Measurements from ENCODE around the gene HLTF. TPM values are rescaled to one million over a fixed set of nuclear protein-coding genes. Genes with fewer than 3 reads are reported as not detected.

The HLTF gene
- total and polyA plus RNA-seq, 2 donors (not counting 1 experiment from before 2014, with no cell fraction given) = 3.3 to 22.9 TPM

GRCh38 chr3:149015393-149015792, 70.9 kb downstream of the HLTF start:
- peaks cover 6 to 37% of the 10 kb centered on the region in 2 experiments for H3K36me3 ChIP-seq (replicated peaks in 1 of 2; ENCODE audit: control extremely low read depth in 1 of 2, control insufficient read depth in 1 of 2, extremely low read depth in 1 of 2, insufficient read depth in 2 of 2, low read length in 1 of 2)
- CTCF ChIA-PET = no interaction called here
- ATAC-seq (ENCODE audit: low read depth) = no peak
- H3K27me3 ChIP-seq (replicated peaks in 1 of 4; ENCODE audit: control extremely low read depth in 1 of 4, control insufficient read depth in 3 of 4, insufficient read depth in 4 of 4, low read length in 3 of 4) = no peaks in the 10 kb centered on the region
- no peak overlapping the region for H3K4me2 ChIP-seq (replicated peaks; ENCODE audit: low read depth, low read length, poor library complexity, severe bottlenecking)
- DNase-seq = no peak
- POLR2A ChIA-PET = no interaction called here
- Mint-ChIP-seq H3K4me1 (no peaks in the 10 kb centered on the region), H3K27ac (no peak overlapping the region), H3K9me3 (ENCODE audit: insufficient read depth) (no peaks in the 10 kb centered on the region), H3K27me3 (no peaks in the 10 kb centered on the region), H3K4me3 (no peak overlapping the region)
- WGBS (ENCODE audit: insufficient coverage) = 87% methylated on average over 3 of the region's 3 CpGs
- no peaks in the 10 kb centered on the region for H3K79me2 ChIP-seq (ENCODE audit: control insufficient read depth, insufficient read depth, low read length)
- no peaks in the 10 kb centered on the region for H3K4me1 ChIP-seq (ENCODE audit: control insufficient read depth in 2 of 2, insufficient read depth in 2 of 2, low read length in 2 of 2)
- intact Hi-C loops (cut with micrococcal nuclease) = no loop called here
- no peak overlapping the region for H2AFZ ChIP-seq (ENCODE audit: insufficient read depth, low read depth, low read length, poor library complexity, severe bottlenecking)
- H3K4me3 ChIP-seq (ENCODE audit: control extremely low read depth in 1 of 5, extremely low read depth in 1 of 5, insufficient read depth in 1 of 5, low read depth in 2 of 5, low read length in 4 of 5) = no peak overlapping the region
- no peaks in the 10 kb centered on the region for H4K20me1 ChIP-seq (ENCODE audit: control insufficient read depth, insufficient read depth, low read length, poor library complexity, severe bottlenecking)
- H3K9ac ChIP-seq (ENCODE audit: low read length) = no peak overlapping the region
- H3K9me3 ChIP-seq (ENCODE audit: control extremely low read depth in 1 of 3, control insufficient read depth in 2 of 3, insufficient read depth in 1 of 3, low read length in 2 of 3) = no peaks in the 10 kb centered on the region
- H3K27ac ChIP-seq (ENCODE audit: low read length in 2 of 2) = no peak overlapping the region
- TF ChIP-seq CTCF (IDR thresholded peaks at IDR 0.05) (no peak), EZH2 (IDR thresholded peaks at IDR 0.05; ENCODE audit: borderline replicate concordance, insufficient read depth, low read depth, low read length, poor library complexity, severe bottlenecking) (no peak)

GRCh38 chr3:149013726-149014125, 72.6 kb downstream of the HLTF start:
- H3K9me3 ChIP-seq (ENCODE audit: control extremely low read depth in 1 of 3, control insufficient read depth in 2 of 3, insufficient read depth in 1 of 3, low read length in 2 of 3) = no peaks in the 10 kb centered on the region
- H3K4me2 ChIP-seq (replicated peaks; ENCODE audit: low read depth, low read length, poor library complexity, severe bottlenecking) = no peak overlapping the region
- Mint-ChIP-seq H3K4me3 (no peak overlapping the region), H3K27me3 (no peaks in the 10 kb centered on the region), H3K4me1 (no peaks in the 10 kb centered on the region), H3K9me3 (ENCODE audit: insufficient read depth) (no peaks in the 10 kb centered on the region), H3K27ac (no peak overlapping the region)
- no peaks in the 10 kb centered on the region for H4K20me1 ChIP-seq (ENCODE audit: control insufficient read depth, insufficient read depth, low read length, poor library complexity, severe bottlenecking)
- ATAC-seq (ENCODE audit: low read depth) = no peak
- no peak overlapping the region for H3K4me3 ChIP-seq (ENCODE audit: control extremely low read depth in 1 of 5, extremely low read depth in 1 of 5, insufficient read depth in 1 of 5, low read depth in 2 of 5, low read length in 4 of 5)
- no peak for DNase-seq
- no peaks in the 10 kb centered on the region for H3K27me3 ChIP-seq (replicated peaks in 1 of 4; ENCODE audit: control extremely low read depth in 1 of 4, control insufficient read depth in 3 of 4, insufficient read depth in 4 of 4, low read length in 3 of 4)
- TF ChIP-seq CTCF (IDR thresholded peaks at IDR 0.05) (no peak), EZH2 (IDR thresholded peaks at IDR 0.05; ENCODE audit: borderline replicate concordance, insufficient read depth, low read depth, low read length, poor library complexity, severe bottlenecking) (no peak)
- H3K36me3 ChIP-seq (replicated peaks in 1 of 2; ENCODE audit: control extremely low read depth in 1 of 2, control insufficient read depth in 1 of 2, extremely low read depth in 1 of 2, insufficient read depth in 2 of 2, low read length in 1 of 2) = peaks cover 11 to 39% of the 10 kb centered on the region in 2 experiments
- H3K27ac ChIP-seq (ENCODE audit: low read length in 2 of 2) = no peak overlapping the region
- H3K9ac ChIP-seq (ENCODE audit: low read length) = no peak overlapping the region
- no peak overlapping the region for H2AFZ ChIP-seq (ENCODE audit: insufficient read depth, low read depth, low read length, poor library complexity, severe bottlenecking)
- H3K4me1 ChIP-seq (ENCODE audit: control insufficient read depth in 2 of 2, insufficient read depth in 2 of 2, low read length in 2 of 2) = no peaks in the 10 kb centered on the region
- H3K79me2 ChIP-seq (ENCODE audit: control insufficient read depth, insufficient read depth, low read length) = no peaks in the 10 kb centered on the region
- intact Hi-C loops (cut with micrococcal nuclease) = no loop called here
- whole genome bisulfite sequencing (ENCODE audit: insufficient coverage) = 96% methylated on average over 4 of the region's 6 CpGs
- ChIA-PET POLR2A (no interaction called here), CTCF (no interaction called here)
